Uterus (tissue), 2 donors: ENCODE results near the gene CATSPERZ.

Experiments used
- POLR2A ChIP-seq, 2 donors: fragments of 450-650 bp; IDR thresholded peaks; one replicate each; pipeline ENCODE4 v1.6.1; 2016; ENCODE audit warnings: antibody characterized with exemption in 2 of 2, mild to moderate bottlenecking in 1 of 2, moderate library complexity in 1 of 2
- TF ChIP-seq, protein P1 (sequence below), 4 experiments: fragments of 200-600 bp in 2 of 4; fragments of 450-650 bp in 2 of 4; sonication (generic) in 2 of 4; IDR thresholded peaks; one replicate each; pipeline ENCODE4 v1.5.1; 2016 to 2019; ENCODE audit warnings: antibody characterized with exemption in 4 of 4, mild to moderate bottlenecking in 2 of 4, moderate library complexity in 1 of 4

DNA sequence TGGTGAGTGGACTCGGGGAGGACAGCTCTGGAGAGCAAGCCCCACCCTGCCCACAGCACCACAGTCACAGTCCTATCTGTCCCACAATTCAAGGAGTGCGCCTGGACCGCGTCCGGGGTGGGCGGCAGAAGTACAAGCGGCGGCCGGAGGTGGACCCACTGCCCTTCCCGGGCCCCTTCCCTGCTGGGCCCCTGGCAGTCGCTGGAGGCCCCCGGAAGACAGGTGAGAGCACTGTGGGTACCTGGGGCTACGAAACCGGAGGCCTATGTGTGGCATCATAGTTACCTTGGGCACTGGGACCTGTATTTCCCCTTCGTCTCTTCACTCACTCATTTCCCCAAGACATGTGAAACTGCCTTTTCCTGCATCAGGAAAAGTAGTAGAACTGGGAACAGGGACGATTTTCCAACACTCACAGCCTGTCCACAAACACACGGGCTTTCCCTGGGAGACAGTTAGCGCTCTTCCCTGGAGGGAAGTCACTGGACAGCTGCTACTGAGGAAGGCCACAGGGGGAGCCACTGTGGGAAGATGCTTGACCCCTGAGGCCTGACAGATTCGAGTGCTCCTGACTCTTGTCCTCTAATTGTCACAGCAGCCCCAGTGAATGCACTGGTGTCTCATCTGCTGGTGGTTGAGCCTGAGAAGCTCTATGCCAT is 14.1 kb downstream of the CATSPERZ start:
- no peak for TF ChIP-seq POLR2A (IDR thresholded peaks at IDR 0.05)
- TF ChIP-seq, protein P1, sequence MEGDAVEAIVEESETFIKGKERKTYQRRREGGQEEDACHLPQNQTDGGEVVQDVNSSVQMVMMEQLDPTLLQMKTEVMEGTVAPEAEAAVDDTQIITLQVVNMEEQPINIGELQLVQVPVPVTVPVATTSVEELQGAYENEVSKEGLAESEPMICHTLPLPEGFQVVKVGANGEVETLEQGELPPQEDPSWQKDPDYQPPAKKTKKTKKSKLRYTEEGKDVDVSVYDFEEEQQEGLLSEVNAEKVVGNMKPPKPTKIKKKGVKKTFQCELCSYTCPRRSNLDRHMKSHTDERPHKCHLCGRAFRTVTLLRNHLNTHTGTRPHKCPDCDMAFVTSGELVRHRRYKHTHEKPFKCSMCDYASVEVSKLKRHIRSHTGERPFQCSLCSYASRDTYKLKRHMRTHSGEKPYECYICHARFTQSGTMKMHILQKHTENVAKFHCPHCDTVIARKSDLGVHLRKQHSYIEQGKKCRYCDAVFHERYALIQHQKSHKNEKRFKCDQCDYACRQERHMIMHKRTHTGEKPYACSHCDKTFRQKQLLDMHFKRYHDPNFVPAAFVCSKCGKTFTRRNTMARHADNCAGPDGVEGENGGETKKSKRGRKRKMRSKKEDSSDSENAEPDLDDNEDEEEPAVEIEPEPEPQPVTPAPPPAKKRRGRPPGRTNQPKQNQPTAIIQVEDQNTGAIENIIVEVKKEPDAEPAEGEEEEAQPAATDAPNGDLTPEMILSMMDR (IDR thresholded peaks at IDR 0.05): no peak
